Sigmoid colon (tissue), 4 donors: Measurements from ENCODE around the gene RPL11.

Experiments used
- CTCF ChIP-seq, 4 experiments: fragments of 450-650 bp in 3 of 4; fragments of 200-600 bp in 1 of 4; IDR thresholded peaks; one replicate each; pipeline ENCODE4 v1.5.1; 2016 to 2019; ENCODE audit warnings: antibody characterized with exemption in 4 of 4, mild to moderate bottlenecking in 3 of 4, moderate library complexity in 2 of 4
- EP300 ChIP-seq, 4 donors: sonication (generic); formaldehyde crosslinking; IDR thresholded peaks; one replicate each; pipeline ENCODE4 v1.6.1; 2017; ENCODE audit warnings: antibody characterized with exemption in 4 of 4
- POLR2A ChIP-seq, 2 donors: fragments of 450-650 bp; IDR thresholded peaks; one replicate each; pipeline ENCODE4 v1.6.1; 2016; ENCODE audit warnings: antibody characterized with exemption in 2 of 2, mild to moderate bottlenecking in 2 of 2, moderate library complexity in 2 of 2
- POLR2AphosphoS5 ChIP-seq, 4 donors: sonication (generic); formaldehyde crosslinking; IDR thresholded peaks; one replicate each; pipeline ENCODE4 v1.6.1; 2017; ENCODE audit warnings: antibody characterized with exemption in 4 of 4

GRCh38 chr1:23726686-23727085, 35.1 kb downstream of the RPL11 start:
- TF ChIP-seq CTCF (IDR thresholded peaks at IDR 0.05) (no peak), POLR2AphosphoS5 (IDR thresholded peaks at IDR 0.05) (no peak), POLR2A (IDR thresholded peaks at IDR 0.05) (no peak), EP300 (IDR thresholded peaks at IDR 0.05) (no peak)
